Middle frontal gyrus (tissue), 1 donor: Measurements from ENCODE around the gene SLC35F2.
"Not testable (repeated sequence)": the region's sequence is repeated elsewhere in the genome, so short reads cannot be mapped to it uniquely, and the experiment has no call there.

Experiments
- DNase-seq: peaks from one replicate; pipeline ENCODE4 v3.0.0-alpha.2; 2015; ENCODE audit warnings: low spot score; ENCODE audit errors: extremely low spot score

SLC35F2 gene

GRCh38 chr11:107842412-107843100, 16.0 kb downstream of the SLC35F2 start:
- no peak for DNase-seq

GRCh38 chr11:107840129-107840484, 18.5 kb downstream of the SLC35F2 start:
- DNase-seq: no peak

GRCh38 chr11:107836851-107837250, 21.7 kb downstream of the SLC35F2 start:
- DNase-seq: no peak

- no peak for DNase-seq
These were observed 23.6 kb downstream of the SLC35F2 start for GRCh38 chr11:107834995-107835394.

GRCh38 chr11:107833926-107834325, 24.7 kb downstream of the SLC35F2 start:
- not testable (repeated sequence) for DNase-seq

GRCh38 chr11:107830915-107831540, 27.6 kb downstream of the SLC35F2 start:
- DNase-seq: no peak

- no peak for DNase-seq
These were observed 31.5 kb downstream of the SLC35F2 start for GRCh38 chr11:107827041-107827440.

- DNase-seq: no peak
These were observed 32.7 kb downstream of the SLC35F2 start for GRCh38 chr11:107825875-107826274.

GRCh38 chr11:107824668-107825369, 33.8 kb downstream of the SLC35F2 start:
- DNase-seq: no peak

GRCh38 chr11:107821199-107821927, 37.2 kb downstream of the SLC35F2 start:
- no peak for DNase-seq

GRCh38 chr11:107819361-107820014, 39.1 kb downstream of the SLC35F2 start:
- DNase-seq: no peak

GRCh38 chr11:107818491-107818890, 40.1 kb downstream of the SLC35F2 start:
- DNase-seq: no peak

GRCh38 chr11:107816028-107816427, 42.6 kb downstream of the SLC35F2 start:
- no peak for DNase-seq

GRCh38 chr11:107810875-107811274, 47.7 kb downstream of the SLC35F2 start:
- DNase-seq: no peak

- DNase-seq: no peak
These were observed 50.1 kb downstream of the SLC35F2 start for GRCh38 chr11:107808521-107808920.

- DNase-seq: no peak
These were observed 53.6 kb downstream of the SLC35F2 start for GRCh38 chr11:107804971-107805370.

- no peak for DNase-seq
These were observed 54.4 kb downstream of the SLC35F2 start for GRCh38 chr11:107804211-107804610.

- no peak for DNase-seq
These were observed 56.9 kb downstream of the SLC35F2 start for GRCh38 chr11:107801641-107802040.

- DNase-seq: peak; percentile 39
These were observed 59.2 kb downstream of the SLC35F2 start for GRCh38 chr11:107799218-107799859.

- no peak for DNase-seq
These were observed 66.5 kb downstream of the SLC35F2 start for GRCh38 chr11:107792049-107792443.
